OCI-LY7 (cell line): ENCODE measurements around the gene HCCS.

ENCODE experiments used
- CTCF ChIP-seq: fragments of 200-600 bp; sonication (generic); conservative IDR thresholded peaks from 2 replicates; pipeline ENCODE4 v1.5.1; 2014; ENCODE audit warnings: mild to moderate bottlenecking, antibody characterized with exemption, low read length, moderate library complexity, mixed read lengths
- EZH2phosphoT487 ChIP-seq: fragments of 200-600 bp; sonication (generic); IDR thresholded peaks from 2 replicates; pipeline ENCODE4 v1.6.1; 2018; ENCODE audit warnings: low read depth, borderline replicate concordance, mild to moderate bottlenecking, mixed run types, antibody characterized with exemption, low read length, moderate library complexity, mixed read lengths

GRCh38 chrX:11125060-11125459, 13.9 kb downstream of the HCCS start:
- TF ChIP-seq CTCF (no peak), EZH2phosphoT487 (no peak)
